ENCODE data around the gene SEMA4D.

The SEMA4D gene

GRCh38 chr9:89497978-89498851, at the start of gene SEMA4D:
Gene SEMA4D (minus strand): TSS chr9:89498113. CDS start chr9:89405456, 92,657 bp downstream.
- DNase-seq: no peak

- no peak for DNase-seq
Measured at GRCh38 chr9:89547000-89547399, 49.1 kb upstream of the SEMA4D start.

GRCh38 chr9:89544279-89544661, 46.4 kb upstream of the SEMA4D start:
- DNase-seq: no peak

GRCh38 chr9:89543621-89544278, 45.8 kb upstream of the SEMA4D start:
- no peak for DNase-seq

GRCh38 chr9:89543111-89543510, 45.2 kb upstream of the SEMA4D start:
- DNase-seq: no peak

GRCh38 chr9:89542401-89543021, 44.6 kb upstream of the SEMA4D start:
- DNase-seq: no peak

GRCh38 chr9:89541798-89542197, 43.9 kb upstream of the SEMA4D start:
- no peak for DNase-seq

GRCh38 chr9:89539374-89539773, 41.5 kb upstream of the SEMA4D start:
- DNase-seq: no peak

- peak; percentile 55 for DNase-seq
Measured at GRCh38 chr9:89538871-89539270, 41.0 kb upstream of the SEMA4D start.

- no peak for DNase-seq
Measured at GRCh38 chr9:89537166-89537565, 39.3 kb upstream of the SEMA4D start.

GRCh38 chr9:89536600-89536999, 38.7 kb upstream of the SEMA4D start:
- no peak for DNase-seq

- DNase-seq: no peak
Measured at GRCh38 chr9:89536145-89536574, 38.2 kb upstream of the SEMA4D start.

- no peak for DNase-seq
Measured at GRCh38 chr9:89535461-89535860, 37.5 kb upstream of the SEMA4D start.

- DNase-seq: no peak
Measured at GRCh38 chr9:89534515-89535287, 36.8 kb upstream of the SEMA4D start.

- no peak for DNase-seq
Measured at GRCh38 chr9:89533411-89534095, 35.6 kb upstream of the SEMA4D start.

GRCh38 chr9:89532944-89533343, 35.0 kb upstream of the SEMA4D start:
- no peak for DNase-seq

GRCh38 chr9:89532478-89532877, 34.6 kb upstream of the SEMA4D start:
- no peak for DNase-seq

GRCh38 chr9:89531766-89532165, 33.9 kb upstream of the SEMA4D start:
- no peak for DNase-seq

GRCh38 chr9:89530726-89531125, 32.8 kb upstream of the SEMA4D start:
- no peak for DNase-seq

GRCh38 chr9:89529243-89530035, 31.5 kb upstream of the SEMA4D start:
- no peak for DNase-seq

- no peak for DNase-seq
Measured at GRCh38 chr9:89528540-89528939, 30.6 kb upstream of the SEMA4D start.

GRCh38 chr9:89528131-89528530, 30.2 kb upstream of the SEMA4D start:
- DNase-seq: no peak
